GM23338 (cell line): ENCODE measurements around the gene GAS2. TPM values are rescaled to one million over a fixed set of nuclear protein-coding genes. Genes with fewer than 3 reads are reported as not detected.

Source experiments
- ATAC-seq: fragments of 200-7000 bp; cut with Tn5 transposase; 3 replicates; pipeline ENCODE4 v1.9.1; 2020
- DNase-seq: peaks from one replicate; pipeline ENCODE4 v3.0.0-alpha.2; 2015; ENCODE audit warnings: low spot score
- H2AFZ ChIP-seq: fragments of 200-600 bp; sonication (generic); 2 replicates; pipeline ENCODE4 v1.8.0; 2016; ENCODE audit warnings: antibody characterized with exemption, mild to moderate bottlenecking, moderate library complexity
- H3F3A ChIP-seq: fragments of 200-600 bp; sonication (generic); replicated peaks from 2 replicates; pipeline ENCODE4 v1.8.0; 2017; ENCODE audit warnings: antibody characterized with exemption, mixed run types, low read depth
- H3K27ac ChIP-seq: fragments of 200-600 bp; sonication (generic); 2 replicates; pipeline ENCODE4 v1.6.1; 2016; ENCODE audit warnings: low read depth
- H3K27me3 ChIP-seq: fragments of 200-600 bp; sonication (generic); 2 replicates; pipeline ENCODE4 v1.8.0; 2016; ENCODE audit warnings: mild to moderate bottlenecking, mixed run types, moderate library complexity; ENCODE audit not compliant: insufficient read depth
- H3K36me3 ChIP-seq: fragments of 200-600 bp; sonication (generic); 2 replicates; pipeline ENCODE4 v1.8.0; 2016; ENCODE audit warnings: mild to moderate bottlenecking; ENCODE audit not compliant: insufficient read depth
- H3K4me1 ChIP-seq: fragments of 200-600 bp; sonication (generic); 2 replicates; pipeline ENCODE4 v1.8.0; 2016; ENCODE audit warnings: mild to moderate bottlenecking, moderate library complexity; ENCODE audit not compliant: insufficient read depth
- H3K4me2 ChIP-seq: fragments of 200-600 bp; sonication (generic); 2 replicates; pipeline ENCODE4 v1.7.1; 2017; ENCODE audit warnings: mixed run types
- H3K4me3 ChIP-seq: fragments of 200-600 bp; sonication (generic); 2 replicates; pipeline ENCODE4 v1.6.1; 2016; ENCODE audit warnings: mixed run types
- H3K79me2 ChIP-seq: fragments of 200-600 bp; sonication (generic); replicated peaks from 2 replicates; pipeline ENCODE4 v1.8.0; 2017; ENCODE audit warnings: mild to moderate bottlenecking; ENCODE audit not compliant: insufficient read depth
- H3K9me2 ChIP-seq: fragments of 200-600 bp; sonication (generic); 2 replicates; pipeline ENCODE4 v1.8.0; 2017; ENCODE audit not compliant: insufficient read depth
- H4K20me1 ChIP-seq: fragments of 200-600 bp; sonication (generic); replicated peaks from 2 replicates; pipeline ENCODE4 v1.8.0; 2017; ENCODE audit warnings: mild to moderate bottlenecking; ENCODE audit not compliant: insufficient read depth
- H3K27ac Mint-ChIP-seq: 2 replicates; pipeline ENCODE4 v1.8.0; 2020; ENCODE audit warnings: inconsistent platforms, mild to moderate bottlenecking, moderate library complexity, mixed read lengths
- H3K27me3 Mint-ChIP-seq: 3 replicates; pipeline ENCODE4 v1.8.0; 2022; ENCODE audit warnings: low read depth, mild to moderate bottlenecking, moderate library complexity, mixed read lengths, inconsistent platforms; ENCODE audit not compliant: insufficient read depth, poor library complexity
- H3K36me3 Mint-ChIP-seq: 3 replicates; pipeline ENCODE4 v1.8.0; 2021; ENCODE audit warnings: low read depth, mild to moderate bottlenecking, inconsistent platforms, moderate library complexity, mixed read lengths
- H3K4me1 Mint-ChIP-seq: 3 replicates; pipeline ENCODE4 v1.8.0; 2020; ENCODE audit warnings: mild to moderate bottlenecking, inconsistent platforms, mixed read lengths
- H3K4me3 Mint-ChIP-seq: 3 replicates; pipeline ENCODE4 v1.8.0; 2021; ENCODE audit warnings: moderate library complexity, mild to moderate bottlenecking, inconsistent platforms, mixed read lengths
- H3K9me3 Mint-ChIP-seq: 3 replicates; pipeline ENCODE4 v1.8.0; 2020; ENCODE audit warnings: moderate library complexity, mild to moderate bottlenecking, inconsistent platforms, mixed read lengths
- CREB1 ChIP-seq: fragments of 250-450 bp; sonication (Bioruptor Pico); IDR thresholded peaks from 2 replicates; pipeline ENCODE4 v1.5.0; 2020; ENCODE audit warnings: low read depth, mild to moderate bottlenecking, moderate library complexity
- EZH2 ChIP-seq: fragments of 200-600 bp; sonication (generic); IDR thresholded peaks from one replicate; pipeline ENCODE4 v1.8.0; 2017; ENCODE audit warnings: antibody characterized with exemption, mild to moderate bottlenecking, low read depth; ENCODE audit not compliant: unreplicated experiment
- EZH2phosphoT487 ChIP-seq: fragments of 200-600 bp; sonication (generic); IDR thresholded peaks from one replicate; pipeline ENCODE4 v1.8.1; 2018; ENCODE audit warnings: antibody characterized with exemption; ENCODE audit not compliant: unreplicated experiment
- JUNB ChIP-seq: IDR thresholded peaks from one replicate; pipeline ENCODE4 v1.6.1; 2016; ENCODE audit warnings: antibody characterized with exemption; ENCODE audit not compliant: unreplicated experiment
- NANOG ChIP-seq: IDR thresholded peaks from 2 replicates; pipeline ENCODE4 v1.6.1; 2016; ENCODE audit warnings: antibody characterized with exemption, borderline replicate concordance
- POLR2AphosphoS5 ChIP-seq: IDR thresholded peaks from 2 replicates; pipeline ENCODE4 v1.6.1; 2016; ENCODE audit warnings: antibody characterized with exemption, low read depth
- REST ChIP-seq: IDR thresholded peaks from one replicate; pipeline ENCODE4 v1.6.1; 2018; ENCODE audit warnings: antibody characterized with exemption; ENCODE audit not compliant: unreplicated experiment
- STAT1 ChIP-seq: IDR thresholded peaks from one replicate; pipeline ENCODE4 v1.6.1; 2016; ENCODE audit warnings: antibody characterized with exemption; ENCODE audit not compliant: unreplicated experiment
- ZNF114 ChIP-seq: fragments of 250-450 bp; sonication (Bioruptor Pico); IDR thresholded peaks from 2 replicates; pipeline ENCODE4 v1.5.0; 2020; ENCODE audit warnings: mild to moderate bottlenecking, moderate library complexity
- polyA plus RNA-seq: library from polyadenylated mRNA; unstranded; fragments of >200 nt; fragmentation: Nextera tagmentation; extraction: Ambion mirVana; gene quantifications from 2 replicates; pipeline ENCODE4 v1.2.1, GENCODE V29; 2016
- total RNA-seq: library from RNA; depleted of rRNA; stranded (reverse); fragments of >200 nt; shearing (Covaris generic); gene quantifications from 2 replicates; pipeline ENCODE4 v1.2.3, GENCODE V29; 2014
- TF ChIP-seq, protein P1 (sequence below), 2 experiments: fragments of 200-600 bp in 1 of 2; sonication (generic) in 1 of 2; conservative IDR thresholded peaks; 2 replicates each; pipeline versions ENCODE4 v1.5.1 to v1.6.1; 2016 to 2017; ENCODE audit warnings: antibody characterized with exemption in 2 of 2, low read depth in 2 of 2, mild to moderate bottlenecking in 2 of 2, moderate library complexity in 1 of 2
- TF ChIP-seq, protein P2 (sequence below): IDR thresholded peaks from 2 replicates; pipeline ENCODE4 v1.6.1; 2016; ENCODE audit warnings: antibody characterized with exemption

Gene GAS2
- total and polyA plus RNA-seq, 2 experiments from 2014 or later = 2.6 to 6.7 TPM

DNA sequence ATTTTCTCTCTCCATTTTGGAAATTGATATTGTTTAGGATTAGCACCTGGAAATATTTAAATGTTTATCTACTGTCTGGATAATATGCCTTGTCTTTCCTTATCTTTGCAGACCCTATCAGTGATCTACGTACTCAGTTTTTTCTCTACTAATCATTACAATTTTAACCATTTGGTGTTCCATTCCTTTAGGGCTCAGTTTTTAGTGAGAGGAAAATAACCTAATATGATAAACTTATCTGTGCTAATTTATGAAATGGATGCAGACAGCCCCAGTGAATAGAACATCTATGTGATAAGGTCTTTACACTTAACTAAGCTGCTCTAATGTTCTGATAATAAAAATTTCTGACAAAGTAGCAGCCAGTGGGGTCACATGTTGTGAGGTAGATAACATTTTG is 94.7 kb downstream of the GAS2 start:
- no peak overlapping the region for H3K4me3 Mint-ChIP-seq

More for the DNA sequence above, 94.7 kb downstream of the GAS2 start:
- Mint-ChIP-seq H3K9me3 (no peaks in the 10 kb centered on the region), H3K36me3 (no peaks in the 10 kb centered on the region), H3K4me1 (peaks cover 4% of the 10 kb centered on the region; the same call in 2 of the 3 replicates), H3K27me3 (no peaks in the 10 kb centered on the region), H3K27ac (0 out of 2 replicates have a peak overlapping the region, but pooled peaks have one; percentile 4)
- DNase-seq (no peak), ATAC-seq (no peak)
- TF ChIP-seq EZH2phosphoT487 = no peak
- no peak for TF ChIP-seq JUNB
- no peak for TF ChIP-seq POLR2AphosphoS5
- TF ChIP-seq STAT1 = no peak
- no peak for TF ChIP-seq EZH2
- no peak for TF ChIP-seq CREB1
- no peak for TF ChIP-seq REST
- TF ChIP-seq ZNF114 (CRISPR knock-in tag) = no peak
- TF ChIP-seq, protein P1, sequence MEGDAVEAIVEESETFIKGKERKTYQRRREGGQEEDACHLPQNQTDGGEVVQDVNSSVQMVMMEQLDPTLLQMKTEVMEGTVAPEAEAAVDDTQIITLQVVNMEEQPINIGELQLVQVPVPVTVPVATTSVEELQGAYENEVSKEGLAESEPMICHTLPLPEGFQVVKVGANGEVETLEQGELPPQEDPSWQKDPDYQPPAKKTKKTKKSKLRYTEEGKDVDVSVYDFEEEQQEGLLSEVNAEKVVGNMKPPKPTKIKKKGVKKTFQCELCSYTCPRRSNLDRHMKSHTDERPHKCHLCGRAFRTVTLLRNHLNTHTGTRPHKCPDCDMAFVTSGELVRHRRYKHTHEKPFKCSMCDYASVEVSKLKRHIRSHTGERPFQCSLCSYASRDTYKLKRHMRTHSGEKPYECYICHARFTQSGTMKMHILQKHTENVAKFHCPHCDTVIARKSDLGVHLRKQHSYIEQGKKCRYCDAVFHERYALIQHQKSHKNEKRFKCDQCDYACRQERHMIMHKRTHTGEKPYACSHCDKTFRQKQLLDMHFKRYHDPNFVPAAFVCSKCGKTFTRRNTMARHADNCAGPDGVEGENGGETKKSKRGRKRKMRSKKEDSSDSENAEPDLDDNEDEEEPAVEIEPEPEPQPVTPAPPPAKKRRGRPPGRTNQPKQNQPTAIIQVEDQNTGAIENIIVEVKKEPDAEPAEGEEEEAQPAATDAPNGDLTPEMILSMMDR (conservative IDR thresholded peaks at IDR 0.05; ENCODE audit: low read depth in 2 of 2) = no peak
- TF ChIP-seq NANOG = no peak
- TF ChIP-seq, protein P2, sequence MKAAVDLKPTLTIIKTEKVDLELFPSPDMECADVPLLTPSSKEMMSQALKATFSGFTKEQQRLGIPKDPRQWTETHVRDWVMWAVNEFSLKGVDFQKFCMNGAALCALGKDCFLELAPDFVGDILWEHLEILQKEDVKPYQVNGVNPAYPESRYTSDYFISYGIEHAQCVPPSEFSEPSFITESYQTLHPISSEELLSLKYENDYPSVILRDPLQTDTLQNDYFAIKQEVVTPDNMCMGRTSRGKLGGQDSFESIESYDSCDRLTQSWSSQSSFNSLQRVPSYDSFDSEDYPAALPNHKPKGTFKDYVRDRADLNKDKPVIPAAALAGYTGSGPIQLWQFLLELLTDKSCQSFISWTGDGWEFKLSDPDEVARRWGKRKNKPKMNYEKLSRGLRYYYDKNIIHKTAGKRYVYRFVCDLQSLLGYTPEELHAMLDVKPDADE = no peak
- Histone ChIP-seq H3K4me1 (0 out of 2 replicates have a peak, but pooled peaks cover 5% of the 10 kb centered on the region), H3K79me2 (no peaks in the 10 kb centered on the region), H3K27ac (no peak overlapping the region), H3K9me2 (no peaks in the 10 kb centered on the region), H3K4me3 (no peak overlapping the region), H2AFZ (no peak overlapping the region), H3K4me2 (no peak overlapping the region), H3F3A (no peaks in the 10 kb centered on the region), H4K20me1 (no peaks in the 10 kb centered on the region), H3K27me3 (no peaks in the 10 kb centered on the region), H3K36me3 (no peaks in the 10 kb centered on the region)
